HCT116 (cell line): Measurements from ENCODE around the gene DYNLL2. TPM values are rescaled to one million over a fixed set of nuclear protein-coding genes. Genes with fewer than 3 reads are reported as not detected.
"Not testable (repeated sequence)": the region's sequence is repeated elsewhere in the genome, so short reads cannot be mapped to it uniquely, and the experiment has no call there.

ENCODE experiments used
- ATAC-seq: fragments of 200-7000 bp; cut with Tn5 transposase; 2 replicates; pipeline ENCODE4 v1.9.1; 2020; ENCODE audit warnings: mild to moderate bottlenecking, moderate library complexity
- BruUV-seq: library from RNA; stranded (reverse); fragments of 400-500 nt; replicated peaks from 2 replicates; lab custom pipeline; 2021; lab: Mats Ljungman, UMichigan
- CTCF ChIA-PET: fragments of 300-600 bp; sonication (Branson Sonifier 250); formaldehyde crosslinking; loops from one replicate; lab custom pipeline; 2021; ENCODE audit warnings: antibody characterized with exemption; lab: Charles Lee
- POLR2A ChIA-PET: fragments of 300-600, 350-600 bp; sonication (Branson Sonifier 250); formaldehyde crosslinking; loops from one replicate; lab custom pipeline; 2021; ENCODE audit warnings: antibody characterized with exemption; lab: Charles Lee
- RAD21 ChIA-PET, 2 experiments: fragments of 300-600 bp; sonication (Branson Sonifier 250); formaldehyde crosslinking; loops; one replicate each; lab custom pipeline; 2023; ENCODE audit warnings: low total read pairs in 2 of 2; ENCODE audit not compliant: uncharacterized antibody in 2 of 2, unreplicated experiment in 2 of 2, low non-redundant PET in 1 of 2; lab: Charles Lee
- DNase-seq: peaks from one replicate; pipeline ENCODE4 v3.0.0-alpha.2; 2010; ENCODE audit warnings: low read depth, low spot score
- H2AFZ ChIP-seq: fragments of 200-600 bp; shearing (Covaris generic), sonication (generic); 2 replicates; pipeline ENCODE4 v1.6.1; 2017; ENCODE audit warnings: low read depth, mixed run types, mixed read lengths, antibody characterized with exemption, low read length; ENCODE audit not compliant: poor library complexity, severe bottlenecking
- H3K27ac ChIP-seq: 2 replicates; pipeline ENCODE4 v1.5.1; 2012; ENCODE audit warnings: low read depth, low read length
- H3K27me3 ChIP-seq: fragments of 200-600 bp; sonication (generic); 2 replicates; pipeline ENCODE4 v1.6.1; 2016; ENCODE audit warnings: mixed run types, low read length, mixed read lengths; ENCODE audit not compliant: insufficient read depth
- H3K36me3 ChIP-seq, 2 experiments: fragments of 200-500 bp in 1 of 2; fragments of 200-600 bp in 1 of 2; sonication (Bioruptor generic) in 1 of 2; sonication (generic) in 1 of 2; 2 replicates each; pipeline versions ENCODE4 v1.5.1 to v1.6.1; 2014 to 2016; ENCODE audit warnings: low read length in 2 of 2, inconsistent platforms in 1 of 2, mixed read lengths in 1 of 2, mixed run types in 1 of 2; ENCODE audit not compliant: insufficient read depth in 2 of 2, control insufficient read depth in 1 of 2
- H3K4me1 ChIP-seq, 2 experiments: fragments of 200-600 bp in 1 of 2; sonication (generic) in 1 of 2; 2 replicates each; pipeline versions ENCODE4 v1.5.1 to v1.6.1; 2012 to 2017; ENCODE audit warnings: low read length in 2 of 2, inconsistent platforms in 1 of 2, mild to moderate bottlenecking in 1 of 2, mixed read lengths in 1 of 2, mixed run types in 1 of 2, moderate library complexity in 1 of 2; ENCODE audit not compliant: insufficient read depth in 2 of 2, control insufficient read depth in 1 of 2
- H3K4me2 ChIP-seq: fragments of 200-600 bp; sonication (generic); 2 replicates; pipeline ENCODE4 v1.6.1; 2017; ENCODE audit warnings: mixed run types, low read length, mixed read lengths
- H3K4me3 ChIP-seq, 2 experiments: fragments of 200-600 bp in 1 of 2; sonication (generic) in 1 of 2; replicated peaks in 1 of 2; 2 replicates each; pipeline ENCODE4 v1.5.1; 2011 to 2016; ENCODE audit warnings: low read length in 2 of 2, control low read depth in 1 of 2, low read depth in 1 of 2, mild to moderate bottlenecking in 1 of 2, mixed read lengths in 1 of 2, mixed run types in 1 of 2
- H3K79me2 ChIP-seq: fragments of 200-600 bp; sonication (generic); 2 replicates; pipeline ENCODE4 v1.6.1; 2017; ENCODE audit warnings: mild to moderate bottlenecking, mixed run types, low read length, moderate library complexity, mixed read lengths; ENCODE audit not compliant: insufficient read depth
- H3K9ac ChIP-seq: fragments of 200-600 bp; sonication (generic); 2 replicates; pipeline ENCODE4 v1.6.1; 2016; ENCODE audit warnings: low read length, mixed read lengths
- H3K9me2 ChIP-seq: fragments of 200-600 bp; sonication (generic), shearing (Covaris generic); 2 replicates; pipeline ENCODE4 v1.6.1; 2017; ENCODE audit warnings: mixed run types, mild to moderate bottlenecking, moderate library complexity; ENCODE audit not compliant: insufficient read depth
- H3K9me3 ChIP-seq, 2 experiments: fragments of 200-500 bp in 1 of 2; fragments of 200-600 bp in 1 of 2; sonication (Bioruptor generic) in 1 of 2; sonication (generic) in 1 of 2; 2 replicates each; pipeline ENCODE4 v1.6.1; 2014 to 2017; ENCODE audit warnings: low read length in 2 of 2, mixed read lengths in 2 of 2, inconsistent platforms in 1 of 2, low read depth in 1 of 2, mild to moderate bottlenecking in 1 of 2, mixed run types in 1 of 2, moderate library complexity in 1 of 2; ENCODE audit not compliant: control insufficient read depth in 1 of 2, insufficient read depth in 1 of 2
- H4K20me1 ChIP-seq: fragments of 200-600 bp; sonication (generic), shearing (Covaris generic); 2 replicates; pipeline ENCODE4 v1.6.1; 2017; ENCODE audit warnings: mixed run types, mild to moderate bottlenecking, moderate library complexity; ENCODE audit not compliant: insufficient read depth
- CEBPB ChIP-seq: IDR thresholded peaks from 2 replicates; pipeline ENCODE4 v1.6.1; 2012; ENCODE audit warnings: low read depth
- EGR1 ChIP-seq: IDR thresholded peaks from 2 replicates; pipeline ENCODE4 v1.6.1; 2012; ENCODE audit warnings: low read depth
- EZH2phosphoT487 ChIP-seq: fragments of 200-600 bp; IDR thresholded peaks from 2 replicates; pipeline ENCODE4 v1.6.1; 2018; ENCODE audit warnings: antibody characterized with exemption, borderline replicate concordance
- SIN3A ChIP-seq: IDR thresholded peaks from 2 replicates; pipeline ENCODE4 v1.6.1; 2012; ENCODE audit warnings: low read depth
- SP1 ChIP-seq: IDR thresholded peaks from 2 replicates; pipeline ENCODE4 v1.6.1; 2012; ENCODE audit warnings: low read depth
- SRF ChIP-seq: IDR thresholded peaks from 2 replicates; pipeline ENCODE4 v1.6.1; 2012; ENCODE audit warnings: low read depth
- TCF7L2 ChIP-seq: IDR thresholded peaks from 2 replicates; pipeline ENCODE4 v1.7.0; 2011; ENCODE audit warnings: borderline replicate concordance, inconsistent platforms; ENCODE audit not compliant: insufficient read depth, insufficient read length; ENCODE audit errors: extremely low read depth
- ZFX ChIP-seq: fragments of 450-650 bp; IDR thresholded peaks from 2 replicates; pipeline ENCODE4 v1.6.1; 2017
- intact Hi-C: fragments of 100-400 bp; cut with micrococcal nuclease; formaldehyde crosslinking; loops from 2 replicates; pipeline ENCODE4 v1.10.0; 2022
- total RNA-seq: library from RNA; stranded (reverse); gene quantifications from one replicate; pipeline ENCODE4 v1.2.1, GENCODE V29; 2021; ENCODE audit not compliant: unreplicated experiment
- TF ChIP-seq, protein P1 (sequence below): IDR thresholded peaks from 2 replicates; pipeline ENCODE4 v1.6.1; 2012; ENCODE audit warnings: low read depth
- TF ChIP-seq, protein P2 (sequence below), 3 experiments: fragments of 200-600 bp in 1 of 3; sonication (generic) in 1 of 3; IDR thresholded peaks in 2 of 3; conservative IDR thresholded peaks in 1 of 3; 2 replicates each; pipeline ENCODE4 v1.5.1; 2012 to 2017; ENCODE audit warnings: low read depth in 2 of 3, low read length in 2 of 3, antibody characterized with exemption in 1 of 3, borderline replicate concordance in 1 of 3, control low read depth in 1 of 3, mild to moderate bottlenecking in 1 of 3, mixed read lengths in 1 of 3, mixed run types in 1 of 3, moderate library complexity in 1 of 3; ENCODE audit not compliant: insufficient read depth in 1 of 3

Gene DYNLL2
- total RNA-seq, 1 experiment from 2014 or later = 54.9 TPM

DNA sequence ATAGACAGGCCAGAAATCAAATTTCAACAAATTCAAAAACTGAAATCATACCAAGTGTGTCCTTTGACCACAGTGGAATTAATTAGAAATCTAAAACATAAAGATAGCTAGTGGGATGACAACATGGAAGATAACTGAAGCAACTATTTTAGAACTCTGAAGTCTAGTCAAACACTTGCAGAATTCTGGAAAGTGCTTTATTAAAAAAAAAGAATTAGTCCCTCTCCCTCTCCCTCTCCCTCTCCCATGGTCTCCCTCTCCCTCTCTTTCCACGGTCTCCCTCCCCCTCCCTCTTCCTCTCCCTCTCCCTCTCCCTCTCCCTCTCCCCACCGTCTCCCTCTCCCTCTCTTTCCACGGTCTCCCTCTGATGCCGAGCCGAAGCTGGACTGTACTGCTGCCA is 58.3 kb downstream of the DYNLL2 start:
- H4K20me1 ChIP-seq = no peaks in the 10 kb centered on the region
- H3K4me2 ChIP-seq = no peak overlapping the region
- H3K9me3 ChIP-seq = peaks cover 22 to 25% of the 10 kb centered on the region in 2 experiments; a peak in 3 of 4 replicates
- H3K4me1 ChIP-seq = peaks cover 0 to 5% of the 10 kb centered on the region in 2 experiments; a peak in 1 of 4 replicates
- H3K79me2 ChIP-seq = no peaks in the 10 kb centered on the region
- H3K4me3 ChIP-seq = no peak overlapping the region
- no peak for TF ChIP-seq TCF7L2
- TF ChIP-seq SIN3A = no peak
- no peak for TF ChIP-seq EGR1
- TF ChIP-seq CEBPB = no peak
- no peak for TF ChIP-seq SP1
- no peak for TF ChIP-seq SRF
- no peak for TF ChIP-seq ZFX
- TF ChIP-seq, protein P1, sequence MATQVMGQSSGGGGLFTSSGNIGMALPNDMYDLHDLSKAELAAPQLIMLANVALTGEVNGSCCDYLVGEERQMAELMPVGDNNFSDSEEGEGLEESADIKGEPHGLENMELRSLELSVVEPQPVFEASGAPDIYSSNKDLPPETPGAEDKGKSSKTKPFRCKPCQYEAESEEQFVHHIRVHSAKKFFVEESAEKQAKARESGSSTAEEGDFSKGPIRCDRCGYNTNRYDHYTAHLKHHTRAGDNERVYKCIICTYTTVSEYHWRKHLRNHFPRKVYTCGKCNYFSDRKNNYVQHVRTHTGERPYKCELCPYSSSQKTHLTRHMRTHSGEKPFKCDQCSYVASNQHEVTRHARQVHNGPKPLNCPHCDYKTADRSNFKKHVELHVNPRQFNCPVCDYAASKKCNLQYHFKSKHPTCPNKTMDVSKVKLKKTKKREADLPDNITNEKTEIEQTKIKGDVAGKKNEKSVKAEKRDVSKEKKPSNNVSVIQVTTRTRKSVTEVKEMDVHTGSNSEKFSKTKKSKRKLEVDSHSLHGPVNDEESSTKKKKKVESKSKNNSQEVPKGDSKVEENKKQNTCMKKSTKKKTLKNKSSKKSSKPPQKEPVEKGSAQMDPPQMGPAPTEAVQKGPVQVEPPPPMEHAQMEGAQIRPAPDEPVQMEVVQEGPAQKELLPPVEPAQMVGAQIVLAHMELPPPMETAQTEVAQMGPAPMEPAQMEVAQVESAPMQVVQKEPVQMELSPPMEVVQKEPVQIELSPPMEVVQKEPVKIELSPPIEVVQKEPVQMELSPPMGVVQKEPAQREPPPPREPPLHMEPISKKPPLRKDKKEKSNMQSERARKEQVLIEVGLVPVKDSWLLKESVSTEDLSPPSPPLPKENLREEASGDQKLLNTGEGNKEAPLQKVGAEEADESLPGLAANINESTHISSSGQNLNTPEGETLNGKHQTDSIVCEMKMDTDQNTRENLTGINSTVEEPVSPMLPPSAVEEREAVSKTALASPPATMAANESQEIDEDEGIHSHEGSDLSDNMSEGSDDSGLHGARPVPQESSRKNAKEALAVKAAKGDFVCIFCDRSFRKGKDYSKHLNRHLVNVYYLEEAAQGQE = no peak
- TF ChIP-seq, protein P2, sequence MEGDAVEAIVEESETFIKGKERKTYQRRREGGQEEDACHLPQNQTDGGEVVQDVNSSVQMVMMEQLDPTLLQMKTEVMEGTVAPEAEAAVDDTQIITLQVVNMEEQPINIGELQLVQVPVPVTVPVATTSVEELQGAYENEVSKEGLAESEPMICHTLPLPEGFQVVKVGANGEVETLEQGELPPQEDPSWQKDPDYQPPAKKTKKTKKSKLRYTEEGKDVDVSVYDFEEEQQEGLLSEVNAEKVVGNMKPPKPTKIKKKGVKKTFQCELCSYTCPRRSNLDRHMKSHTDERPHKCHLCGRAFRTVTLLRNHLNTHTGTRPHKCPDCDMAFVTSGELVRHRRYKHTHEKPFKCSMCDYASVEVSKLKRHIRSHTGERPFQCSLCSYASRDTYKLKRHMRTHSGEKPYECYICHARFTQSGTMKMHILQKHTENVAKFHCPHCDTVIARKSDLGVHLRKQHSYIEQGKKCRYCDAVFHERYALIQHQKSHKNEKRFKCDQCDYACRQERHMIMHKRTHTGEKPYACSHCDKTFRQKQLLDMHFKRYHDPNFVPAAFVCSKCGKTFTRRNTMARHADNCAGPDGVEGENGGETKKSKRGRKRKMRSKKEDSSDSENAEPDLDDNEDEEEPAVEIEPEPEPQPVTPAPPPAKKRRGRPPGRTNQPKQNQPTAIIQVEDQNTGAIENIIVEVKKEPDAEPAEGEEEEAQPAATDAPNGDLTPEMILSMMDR (IDR thresholded peaks at IDR 0.05 in 2 of 3, conservative IDR thresholded peaks at IDR 0.05 in 1 of 3; ENCODE audit: borderline replicate concordance in 1 of 3, insufficient read depth in 1 of 3, low read depth in 2 of 3, low read length in 2 of 3) = no peak
- no peak for TF ChIP-seq EZH2phosphoT487
- no peaks in the 10 kb centered on the region for H3K36me3 ChIP-seq
- no peak for ATAC-seq
- CTCF ChIA-PET = interaction anchor here (1.0 kb wide), 1 partner anchor 31 kb away, joined by 3 read pairs; no protein-coding TSS in a partner anchor
- no peak overlapping the region for H2AFZ ChIP-seq
- H3K27me3 ChIP-seq = peaks cover 34% of the 10 kb centered on the region
- RAD21 ChIA-PET = no interaction called here
- intact Hi-C loops = no loop called here
- no peaks in the 10 kb centered on the region for H3K9me2 ChIP-seq
- H3K27ac ChIP-seq = no peak overlapping the region
- H3K9ac ChIP-seq = no peak overlapping the region
- BruUV-seq = no TSS peak
- no peak for DNase-seq
- POLR2A ChIA-PET = no interaction called here

DNA sequence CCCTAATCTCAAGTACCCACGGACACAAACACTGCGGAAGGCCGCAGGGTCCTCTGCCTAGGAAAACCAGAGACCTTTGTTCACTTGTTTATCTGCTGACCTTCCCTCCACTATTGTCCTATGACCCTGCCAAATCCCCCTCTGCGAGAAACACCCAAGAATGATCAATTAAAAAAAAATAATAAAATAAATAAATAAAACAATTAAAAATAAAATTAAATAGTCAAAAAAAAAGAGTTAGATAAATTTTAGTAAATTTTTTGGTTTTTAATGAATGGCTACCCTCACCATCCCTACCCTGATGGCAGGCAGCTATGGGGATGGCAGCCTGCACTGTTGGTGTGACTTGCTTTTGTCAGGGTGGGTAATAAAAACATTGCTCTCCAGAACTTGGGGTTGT is 60.1 kb downstream of the DYNLL2 start:
- intact Hi-C loops, H3K36me3 ChIP-seq, RAD21 ChIA-PET, H3K9me2 ChIP-seq, H3K9ac ChIP-seq, H3K79me2 ChIP-seq, CTCF ChIA-PET, H3K4me3 ChIP-seq, BruUV-seq, H4K20me1 ChIP-seq, DNase-seq, H3K4me2 ChIP-seq, H3K27ac ChIP-seq, ATAC-seq, H3K4me1 ChIP-seq, POLR2A ChIA-PET, H2AFZ ChIP-seq: not testable (repeated sequence)
- Histone ChIP-seq H3K9me3 (peaks cover 22 to 25% of the 10 kb centered on the region in 2 experiments; a peak in 3 of 4 replicates), H3K27me3 (peaks cover 37% of the 10 kb centered on the region)
